ENCODE measurements around the gene EFHC1. TPM values are rescaled to one million over a fixed set of nuclear protein-coding genes. Genes with fewer than 3 reads are reported as not detected.

Gene EFHC1, protein sequence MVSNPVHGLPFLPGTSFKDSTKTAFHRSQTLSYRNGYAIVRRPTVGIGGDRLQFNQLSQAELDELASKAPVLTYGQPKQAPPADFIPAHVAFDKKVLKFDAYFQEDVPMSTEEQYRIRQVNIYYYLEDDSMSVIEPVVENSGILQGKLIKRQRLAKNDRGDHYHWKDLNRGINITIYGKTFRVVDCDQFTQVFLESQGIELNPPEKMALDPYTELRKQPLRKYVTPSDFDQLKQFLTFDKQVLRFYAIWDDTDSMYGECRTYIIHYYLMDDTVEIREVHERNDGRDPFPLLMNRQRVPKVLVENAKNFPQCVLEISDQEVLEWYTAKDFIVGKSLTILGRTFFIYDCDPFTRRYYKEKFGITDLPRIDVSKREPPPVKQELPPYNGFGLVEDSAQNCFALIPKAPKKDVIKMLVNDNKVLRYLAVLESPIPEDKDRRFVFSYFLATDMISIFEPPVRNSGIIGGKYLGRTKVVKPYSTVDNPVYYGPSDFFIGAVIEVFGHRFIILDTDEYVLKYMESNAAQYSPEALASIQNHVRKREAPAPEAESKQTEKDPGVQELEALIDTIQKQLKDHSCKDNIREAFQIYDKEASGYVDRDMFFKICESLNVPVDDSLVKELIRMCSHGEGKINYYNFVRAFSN
- total RNA-seq, result 28.9 and 33.8 TPM in 2 replicates
- long read RNA-seq, full-length matches to known transcripts, result 111 of 592 reads
- long read RNA-seq, partial matches to known transcripts, result 65 of 592 reads
- long read RNA-seq, other reads (novel, unspliced or antisense), result 416 of 592 reads

DNA sequence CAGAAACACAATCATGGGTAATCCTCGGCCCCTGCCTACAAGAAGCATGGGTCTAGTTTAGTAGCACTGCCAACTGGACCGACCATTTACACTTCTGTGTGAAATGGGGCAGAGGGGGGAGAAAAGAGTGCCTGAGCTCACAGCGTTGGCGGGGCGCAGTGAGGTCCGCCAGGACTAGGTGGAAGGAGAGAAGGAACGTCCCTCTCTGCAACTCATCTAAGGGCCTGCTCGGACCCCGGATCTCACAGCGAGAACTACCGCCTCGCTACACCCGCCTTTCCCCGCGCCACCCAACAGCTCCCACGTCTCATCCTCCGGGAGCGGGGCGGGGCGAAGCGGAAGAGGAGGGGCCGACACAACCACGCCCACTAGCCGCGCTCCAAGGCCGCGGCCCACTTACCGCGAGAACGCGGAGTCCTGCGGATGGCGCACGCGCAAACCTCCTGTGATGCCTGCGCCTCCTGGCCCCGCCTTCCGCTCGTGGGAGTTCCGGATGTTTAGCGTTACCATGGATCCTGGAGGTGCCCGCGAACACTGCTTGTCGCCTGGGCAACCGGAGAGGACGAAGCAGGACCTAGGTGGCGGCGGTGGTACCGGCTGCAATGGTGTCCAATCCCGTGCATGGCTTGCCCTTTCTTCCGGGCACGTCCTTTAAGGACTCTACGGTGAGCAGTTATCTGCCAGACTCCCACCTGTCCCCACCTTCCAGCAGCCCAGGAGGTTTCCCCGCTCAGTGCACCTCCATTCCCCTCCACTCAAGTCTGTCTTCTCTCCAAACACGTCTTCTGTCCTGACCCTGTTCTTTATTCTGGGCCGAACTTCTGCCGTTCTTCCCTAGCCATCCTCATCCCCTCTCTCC lies at the start of gene EFHC1:
TSS of gene EFHC1 (plus strand) at position 534 of the 859 bp plus-strand sequence. CDS start at position 603, 69 bp downstream.
- Mint-ChIP-seq H3K4me1 (ENCODE audit: unreplicated experiment) (peaks cover 69% of the 10 kb centered on the region), H3K27ac (ENCODE audit: unreplicated experiment) (no peak within 1 kb of the TSS), H3K9me3 (ENCODE audit: unreplicated experiment) (no peaks in the 10 kb centered on the region), H3K4me3 (ENCODE audit: unreplicated experiment) (no peak within 1 kb of the TSS), H3K27me3 (ENCODE audit: unreplicated experiment) (no peaks in the 10 kb centered on the region), H3K36me3 (ENCODE audit: unreplicated experiment) (no peaks in the 10 kb centered on the region)
- TF ChIP-seq, protein P1, sequence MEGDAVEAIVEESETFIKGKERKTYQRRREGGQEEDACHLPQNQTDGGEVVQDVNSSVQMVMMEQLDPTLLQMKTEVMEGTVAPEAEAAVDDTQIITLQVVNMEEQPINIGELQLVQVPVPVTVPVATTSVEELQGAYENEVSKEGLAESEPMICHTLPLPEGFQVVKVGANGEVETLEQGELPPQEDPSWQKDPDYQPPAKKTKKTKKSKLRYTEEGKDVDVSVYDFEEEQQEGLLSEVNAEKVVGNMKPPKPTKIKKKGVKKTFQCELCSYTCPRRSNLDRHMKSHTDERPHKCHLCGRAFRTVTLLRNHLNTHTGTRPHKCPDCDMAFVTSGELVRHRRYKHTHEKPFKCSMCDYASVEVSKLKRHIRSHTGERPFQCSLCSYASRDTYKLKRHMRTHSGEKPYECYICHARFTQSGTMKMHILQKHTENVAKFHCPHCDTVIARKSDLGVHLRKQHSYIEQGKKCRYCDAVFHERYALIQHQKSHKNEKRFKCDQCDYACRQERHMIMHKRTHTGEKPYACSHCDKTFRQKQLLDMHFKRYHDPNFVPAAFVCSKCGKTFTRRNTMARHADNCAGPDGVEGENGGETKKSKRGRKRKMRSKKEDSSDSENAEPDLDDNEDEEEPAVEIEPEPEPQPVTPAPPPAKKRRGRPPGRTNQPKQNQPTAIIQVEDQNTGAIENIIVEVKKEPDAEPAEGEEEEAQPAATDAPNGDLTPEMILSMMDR (IDR thresholded peaks at IDR 0.05), result no peak
- DNase-seq (ENCODE audit: extremely low spot score, unreplicated experiment), result peak; percentile 100

DNA sequence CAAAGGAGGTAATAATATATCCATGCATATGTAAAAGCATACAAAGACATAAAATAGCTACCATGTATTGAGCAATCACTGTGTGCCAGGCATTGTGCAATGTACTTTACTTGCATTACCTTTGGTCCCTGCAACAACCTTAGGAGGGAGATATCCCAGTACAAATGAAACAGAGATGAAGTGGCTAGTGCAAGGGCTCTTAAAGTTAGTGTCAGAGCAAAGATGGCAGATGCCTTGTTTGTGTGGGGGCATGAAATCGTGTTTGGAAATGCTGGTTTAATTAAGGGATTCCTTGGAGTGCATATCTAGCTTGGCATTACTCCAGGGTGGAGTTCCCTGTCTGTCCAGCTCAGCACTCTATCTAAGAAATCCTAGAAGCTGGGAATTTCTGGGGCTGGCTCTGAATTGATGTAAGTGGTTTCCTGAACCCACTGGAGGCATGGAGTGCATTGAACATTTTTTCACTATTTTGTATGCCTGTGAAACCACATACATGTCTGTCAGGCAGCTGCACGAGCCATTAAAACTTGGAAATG lies 48.4 kb upstream of the EFHC1 start:
- Mint-ChIP-seq H3K27ac (ENCODE audit: unreplicated experiment) (no peak overlapping the region), H3K27me3 (ENCODE audit: unreplicated experiment) (no peaks in the 10 kb centered on the region), H3K4me1 (ENCODE audit: unreplicated experiment) (peaks cover 19% of the 10 kb centered on the region), H3K9me3 (ENCODE audit: unreplicated experiment) (no peaks in the 10 kb centered on the region), H3K4me3 (ENCODE audit: unreplicated experiment) (no peak overlapping the region), H3K36me3 (ENCODE audit: unreplicated experiment) (peaks cover 17% of the 10 kb centered on the region)
- TF ChIP-seq, protein P1 (IDR thresholded peaks at IDR 0.05), result no peak
- DNase-seq (ENCODE audit: extremely low spot score, unreplicated experiment), result no peak

DNA sequence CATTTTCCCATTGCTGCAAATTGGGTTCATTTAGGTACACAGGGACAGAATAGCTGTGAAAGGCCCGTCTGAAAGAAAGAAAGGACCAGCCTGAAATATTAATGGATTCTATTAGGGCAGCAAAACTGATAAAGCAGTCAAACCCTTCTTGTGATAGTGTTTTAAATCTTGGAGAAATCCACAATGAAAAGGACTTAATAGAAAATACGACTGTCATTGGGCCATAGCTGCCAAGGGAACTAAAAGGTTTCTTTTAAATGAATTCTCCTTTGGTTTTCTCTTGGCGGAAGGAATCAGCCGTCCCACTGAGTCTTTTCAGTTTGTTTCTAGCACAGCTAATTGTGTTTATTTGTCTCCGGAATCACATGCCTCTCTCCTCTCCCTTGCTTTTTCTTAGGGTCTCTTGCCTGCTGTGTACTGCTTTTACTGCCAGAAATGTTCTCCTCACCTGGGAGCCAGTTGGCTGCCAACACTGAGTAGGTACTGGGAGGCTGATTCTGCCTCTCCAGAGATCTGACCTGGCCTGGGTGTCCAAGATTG lies 46.9 kb upstream of the EFHC1 start:
- Mint-ChIP-seq H3K36me3 (ENCODE audit: unreplicated experiment) (peaks cover 14% of the 10 kb centered on the region), H3K27ac (ENCODE audit: unreplicated experiment) (no peak overlapping the region), H3K4me1 (ENCODE audit: unreplicated experiment) (peaks cover 12% of the 10 kb centered on the region), H3K9me3 (ENCODE audit: unreplicated experiment) (no peaks in the 10 kb centered on the region), H3K27me3 (ENCODE audit: unreplicated experiment) (no peaks in the 10 kb centered on the region), H3K4me3 (ENCODE audit: unreplicated experiment) (no peak overlapping the region)
- TF ChIP-seq, protein P1 (IDR thresholded peaks at IDR 0.05), result no peak
- no peak for DNase-seq (ENCODE audit: extremely low spot score, unreplicated experiment)

DNA sequence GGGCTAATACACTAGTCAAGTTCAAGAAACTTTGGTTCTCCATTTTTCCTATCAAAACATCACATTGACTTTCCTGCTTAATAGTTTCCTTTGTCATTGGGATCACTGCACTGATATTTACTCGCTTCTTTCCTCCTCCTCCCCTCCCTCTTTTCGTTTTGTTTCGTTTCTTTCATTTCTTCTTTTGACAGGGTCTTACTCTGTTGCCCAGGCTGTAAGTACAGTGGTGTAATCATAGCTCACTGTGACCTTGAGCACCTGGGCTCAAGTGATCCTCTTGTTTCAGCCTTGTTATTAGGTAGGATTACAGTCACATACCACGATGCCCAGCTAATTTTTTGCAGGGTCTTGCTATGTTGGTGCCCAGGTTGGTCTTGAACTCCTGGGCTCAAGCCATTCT lies 45.9 kb upstream of the EFHC1 start:
- H3K36me3 Mint-ChIP-seq (ENCODE audit: unreplicated experiment), result peaks cover 11% of the 10 kb centered on the region
- TF ChIP-seq, protein P1 (IDR thresholded peaks at IDR 0.05), result no peak
- no peak for DNase-seq (ENCODE audit: extremely low spot score, unreplicated experiment)
- H3K9me3 Mint-ChIP-seq (ENCODE audit: unreplicated experiment), result no peaks in the 10 kb centered on the region
- H3K27ac Mint-ChIP-seq (ENCODE audit: unreplicated experiment), result no peak overlapping the region
- H3K27me3 Mint-ChIP-seq (ENCODE audit: unreplicated experiment), result no peaks in the 10 kb centered on the region
- peaks cover 12% of the 10 kb centered on the region for H3K4me1 Mint-ChIP-seq (ENCODE audit: unreplicated experiment)
- no peak overlapping the region for H3K4me3 Mint-ChIP-seq (ENCODE audit: unreplicated experiment)

Measured in osteocyte (in vitro differentiated cells).